ENCODE results near the gene CRELD1. TPM values are rescaled to one million over a fixed set of nuclear protein-coding genes. Genes with fewer than 3 reads are reported as not detected.

CRELD1 gene
- total and polyA plus RNA-seq, 9 of the 15 experiments (the other 6 are each of a cell fraction or from before 2014, with no cell fraction given), result 3.3 to 25.8 (median 16.5) TPM

DNA sequence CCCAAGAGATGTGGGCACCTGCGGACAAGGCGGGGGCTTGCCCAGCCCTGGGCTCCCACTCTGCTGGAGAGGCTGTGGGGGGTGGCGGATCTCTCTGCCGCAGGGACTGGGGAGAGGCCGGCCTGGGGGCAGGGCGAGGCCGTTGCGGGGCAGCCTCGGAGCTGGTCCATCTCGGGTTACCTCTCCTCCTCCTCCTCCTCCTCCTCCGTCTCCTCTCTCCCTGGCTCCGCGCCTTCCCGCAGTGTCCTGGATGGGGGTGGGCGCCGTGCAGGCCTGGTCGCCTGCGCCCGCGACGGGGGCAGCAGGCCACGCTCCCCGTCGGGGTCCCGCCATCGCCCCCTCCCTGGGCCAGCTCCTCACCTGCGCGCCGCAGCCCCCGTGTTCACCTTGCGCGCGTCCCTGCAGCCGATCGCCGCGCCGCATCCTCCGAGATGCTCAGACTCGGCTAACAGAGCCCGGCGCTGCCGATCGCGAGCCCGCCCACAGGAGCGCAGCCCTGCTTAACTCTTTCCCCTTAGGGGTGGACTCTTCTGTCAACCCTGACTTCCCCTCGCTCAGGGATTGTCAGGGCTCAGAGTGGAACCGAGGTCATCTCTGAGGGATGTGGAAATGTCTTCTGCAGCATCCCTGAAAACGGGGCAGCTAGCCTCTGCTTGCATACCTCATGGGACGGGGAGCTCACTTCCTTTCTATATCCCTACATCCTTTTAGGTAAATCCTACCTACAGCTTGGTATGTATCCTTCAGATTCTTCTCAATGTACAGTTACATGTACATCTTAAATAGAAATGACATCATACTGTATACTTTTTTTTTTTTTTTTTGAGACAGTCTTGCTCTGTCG is 18.6 kb downstream of the CRELD1 start, which contains the start of gene PRRT3:
Gene PRRT3 (minus strand): TSS at position 447 of the 844 bp plus-strand sequence. CDS start 2,293 bp downstream, outside the sequence.
- Histone ChIP-seq H4K20me1 (replicated peaks; ENCODE audit: control insufficient read depth, insufficient read depth, low read length) (no peaks in the 10 kb centered on the region), H3K9ac (ENCODE audit: insufficient read depth in 1 of 2, low read depth in 2 of 2, low read length in 2 of 2) (peak within 1 kb of the TSS; percentile 7 to 86; a peak in 2 of 4 replicates), H2AFZ (ENCODE audit: low read depth, low read length) (peak within 1 kb of the TSS; percentile 75), H3K36me3 (ENCODE audit: control insufficient read depth, insufficient read depth, low read length) (no peaks in the 10 kb centered on the region), H3K4me2 (ENCODE audit: insufficient read depth, low read length) (peak within 1 kb of the TSS; percentile 73), H3K9me3 (replicated peaks; ENCODE audit: control insufficient read depth, insufficient read depth, low read depth, low read length) (no peaks in the 10 kb centered on the region), H3K4me3 (peak within 1 kb of the TSS; percentile 49), H3K9me1 (ENCODE audit: control insufficient read depth, insufficient read depth, low read length) (no peaks in the 10 kb centered on the region), H3K27ac (ENCODE audit: extremely low read depth, low read depth, low read length) (no peak within 1 kb of the TSS), H3K27me3 (ENCODE audit: control insufficient read depth in 2 of 2, insufficient read depth in 2 of 2, low read length in 2 of 2) (no peaks in the 10 kb centered on the region), H3K4me1 (replicated peaks in 1 of 2; ENCODE audit: control insufficient read depth in 2 of 2, insufficient read depth in 2 of 2, low read length in 2 of 2) (peaks cover 21 to 34% of the 10 kb centered on the region in 2 experiments), H3K79me2 (ENCODE audit: control insufficient read depth, insufficient read depth, low read length) (no peaks in the 10 kb centered on the region)
- ATAC-seq (peak; percentile 91), DNase-seq (ENCODE audit: extremely low read depth in 1 of 4, low spot score in 3 of 4) (peak; percentile 73 to 81 (median 75)), FAIRE-seq (no peak)
- in situ Hi-C loops (cut with MboI), result no loop called here
- ChIA-PET CTCF (ENCODE audit: low intra/inter-chr PET ratio) (no interaction called here), POLR2A (interaction anchor here (0.6 to 1.6 kb wide), 7 partner anchors 9 to 453 kb away, joined by 3 to 4 read pairs (median 3); no protein-coding TSS in a partner anchor)
- intact Hi-C loops (cut with micrococcal nuclease), result loop anchor here (5.0 kb wide), 1 partner anchor 35 kb away; the partner anchor contains the start of gene EMC3
- 6% methylated on average over 42 of the region's 52 CpGs for WGBS (ENCODE audit: insufficient coverage, low coverage, missing lambda C conversion rate)
- no TSS peak for BruUV-seq (replicated peaks)
- TF ChIP-seq SRSF3 (IDR thresholded peaks at IDR 0.05; ENCODE audit: insufficient read depth, low read length) (no peak), ZSCAN29 (IDR thresholded peaks at IDR 0.05) (no peak; the same call in 1 of the 2 replicates), TFAP4 (CRISPR knock-in tag; IDR thresholded peaks at IDR 0.05; ENCODE audit: borderline replicate concordance) (peak; percentile 56; the same call in 1 of the 2 replicates), STAT5A (IDR thresholded peaks at IDR 0.05; ENCODE audit: borderline replicate concordance, low read length) (no peak), KAT7 (CRISPR knock-in tag; IDR thresholded peaks at IDR 0.05; ENCODE audit: borderline replicate concordance) (0 out of 2 replicates have a peak, but pooled peaks have one; percentile 54), KDM4B (IDR thresholded peaks at IDR 0.05; ENCODE audit: borderline replicate concordance in 2 of 2, low read depth in 1 of 2) (no peak), RBM34 (IDR thresholded peaks at IDR 0.05; ENCODE audit: borderline replicate concordance, insufficient read depth, low read length) (no peak), SMAD1 (IDR thresholded peaks at IDR 0.05; ENCODE audit: low read depth, low read length, partially characterized antibody) (no peak), NCOA2 (IDR thresholded peaks at IDR 0.05; ENCODE audit: partially characterized antibody in 2 of 2) (no peak), ZNF449 (CRISPR knock-in tag; IDR thresholded peaks at IDR 0.05) (no peak), ASH1L (IDR thresholded peaks at IDR 0.05; ENCODE audit: borderline replicate concordance, low read depth, partially characterized antibody) (no peak), GATAD2A (IDR thresholded peaks at IDR 0.05) (peak; percentile 64; the same call in 1 of the 2 replicates), HNRNPK (IDR thresholded peaks at IDR 0.05; ENCODE audit: low read depth, low read length, poor library complexity, severe bottlenecking) (no peak), TBP (optimal IDR thresholded peaks at IDR 0.05; ENCODE audit: low read depth, low read length) (no peak), ZNF212 (CRISPR knock-in tag; IDR thresholded peaks at IDR 0.05) (no peak), ZNF324 (CRISPR knock-in tag; IDR thresholded peaks at IDR 0.05) (no peak), SIN3B (IDR thresholded peaks at IDR 0.05; ENCODE audit: low read depth) (0 out of 2 replicates have a peak, but pooled peaks have one; percentile 49)
- TF ChIP-seq, protein P1, sequence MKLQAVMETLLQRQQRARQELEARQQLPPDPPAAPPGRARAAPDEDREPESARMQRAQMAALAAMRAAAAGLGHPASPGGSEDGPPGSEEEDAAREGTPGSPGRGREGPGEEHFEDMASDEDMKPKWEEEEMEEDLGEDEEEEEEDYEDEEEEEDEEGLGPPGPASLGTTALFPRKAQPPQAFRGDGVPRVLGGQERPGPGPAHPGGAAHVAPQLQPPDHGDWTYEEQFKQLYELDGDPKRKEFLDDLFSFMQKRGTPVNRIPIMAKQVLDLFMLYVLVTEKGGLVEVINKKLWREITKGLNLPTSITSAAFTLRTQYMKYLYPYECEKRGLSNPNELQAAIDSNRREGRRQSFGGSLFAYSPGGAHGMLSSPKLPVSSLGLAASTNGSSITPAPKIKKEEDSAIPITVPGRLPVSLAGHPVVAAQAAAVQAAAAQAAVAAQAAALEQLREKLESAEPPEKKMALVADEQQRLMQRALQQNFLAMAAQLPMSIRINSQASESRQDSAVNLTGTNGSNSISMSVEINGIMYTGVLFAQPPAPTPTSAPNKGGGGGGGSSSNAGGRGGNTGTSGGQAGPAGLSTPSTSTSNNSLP (IDR thresholded peaks at IDR 0.05; ENCODE audit: borderline replicate concordance, low read depth, low read length), result no peak
